HG02759 (cell line): ENCODE measurements around the gene ZKSCAN1.

ENCODE experiments used
- ATAC-seq: cut with Tn5 transposase; IDR thresholded peaks from one replicate; pipeline ENCODE4 v1.9.1; 2021; ENCODE audit warnings: mild to moderate bottlenecking, moderate library complexity; ENCODE audit not compliant: unreplicated experiment

Gene ZKSCAN1

DNA sequence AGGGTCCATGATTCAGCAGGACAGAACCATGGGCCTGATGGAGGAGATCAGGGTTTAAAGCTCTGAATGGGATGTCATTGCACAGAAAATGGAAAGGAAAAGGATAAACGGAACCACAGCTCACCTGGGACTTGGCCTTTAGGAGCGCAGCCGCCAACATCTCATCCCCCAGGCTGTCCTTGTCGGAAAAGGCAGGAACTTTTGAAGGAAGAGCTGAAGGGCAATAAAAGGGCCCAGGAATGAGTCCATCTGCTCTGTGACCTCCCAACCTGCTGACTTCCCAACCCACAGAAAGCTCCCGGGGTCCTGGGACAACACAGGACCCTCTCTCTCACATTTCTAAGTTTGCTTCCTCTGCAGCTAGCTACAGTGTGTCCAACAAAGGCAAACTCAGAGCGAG lies 60.0 kb downstream of the ZKSCAN1 start:
- no peak for ATAC-seq

GRCh38 chr7:100077205-100077604 lies 61.8 kb downstream of the ZKSCAN1 start:
- no peak for ATAC-seq

DNA sequence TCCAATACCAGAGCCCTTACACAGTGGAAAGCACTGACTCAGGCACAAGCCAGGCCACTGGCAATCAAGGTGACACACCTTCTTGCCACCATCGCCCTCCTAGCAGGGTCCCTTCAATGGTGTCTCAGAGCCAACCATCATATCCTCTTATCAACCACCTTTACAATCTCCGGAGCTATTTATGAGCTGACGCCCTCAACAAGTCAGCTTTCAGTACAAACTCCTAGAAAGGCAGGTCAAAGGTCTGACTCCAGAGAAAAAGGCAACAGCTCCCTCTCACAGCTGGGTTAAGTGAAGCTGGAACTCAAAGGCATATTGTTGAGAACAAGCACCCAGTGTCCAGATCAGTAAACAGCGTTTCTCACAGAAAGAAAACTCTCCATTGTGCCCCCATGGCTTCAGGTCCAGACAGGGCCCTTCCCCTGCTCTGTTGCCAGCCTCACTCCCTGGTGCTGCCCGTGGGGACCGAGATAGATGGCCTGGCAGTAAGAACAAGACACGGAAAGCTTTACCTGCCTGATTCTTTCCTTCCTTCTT lies 63.7 kb downstream of the ZKSCAN1 start:
- ATAC-seq: no peak

DNA sequence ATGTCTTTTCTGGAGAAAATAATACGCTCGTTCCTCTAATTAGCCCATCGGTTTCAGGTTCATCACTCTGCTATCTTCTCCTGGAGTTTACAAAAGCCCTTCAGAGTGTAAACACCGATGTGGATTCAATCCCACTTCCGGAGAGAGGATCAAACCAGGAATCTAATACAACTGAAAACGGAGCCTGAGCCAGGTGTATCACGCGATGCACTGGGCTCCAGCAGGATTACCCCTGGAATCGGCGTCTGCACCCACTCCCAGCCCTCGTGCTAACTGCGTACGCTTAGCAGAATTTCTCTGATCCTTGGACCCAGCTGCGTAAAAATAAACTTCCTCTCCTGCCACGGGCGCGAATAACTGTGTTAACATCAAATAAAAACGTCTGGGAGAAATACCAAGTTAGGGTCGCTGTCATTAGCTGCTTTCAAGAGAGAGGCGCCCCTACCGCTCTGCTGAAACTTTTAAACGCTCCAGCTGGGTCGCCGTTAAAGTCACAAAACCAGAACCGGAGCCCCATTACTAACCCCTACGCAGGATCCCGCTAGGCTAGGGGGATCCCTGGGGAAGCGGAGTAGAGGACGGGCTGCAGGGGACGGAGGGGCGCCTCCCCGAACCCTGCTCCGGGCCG lies 65.6 kb downstream of the ZKSCAN1 start:
- no peak for ATAC-seq

DNA sequence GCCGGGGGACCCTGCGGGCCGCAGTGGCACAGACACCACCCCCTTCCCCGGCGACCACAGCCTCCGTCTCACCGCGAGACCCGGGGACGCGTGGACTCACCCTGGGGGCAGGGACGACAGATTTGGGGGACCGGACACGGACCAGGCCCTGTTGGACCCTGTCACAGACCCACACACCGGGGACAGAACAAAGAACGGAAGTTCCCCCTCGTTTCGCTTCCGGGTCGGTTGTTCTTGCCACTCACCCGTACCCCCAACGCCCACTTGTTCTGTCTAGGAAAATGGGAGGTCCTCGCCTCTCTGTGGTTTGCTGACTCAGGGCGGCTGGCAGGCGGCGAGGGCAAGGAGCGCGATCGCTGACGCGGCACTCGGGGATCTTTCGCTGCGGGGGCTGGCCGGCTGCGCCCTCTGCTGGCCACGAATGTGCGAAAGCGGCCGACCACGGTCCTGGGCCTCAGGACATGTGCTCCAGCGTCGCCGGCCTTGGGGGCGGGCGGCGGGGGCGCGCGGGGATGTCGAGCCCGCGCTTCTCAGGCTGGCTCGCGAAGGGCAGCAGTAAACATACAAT lies 66.2 kb downstream of the ZKSCAN1 start, which contains the start of gene ZNF3:
Gene ZNF3, minus strand, starts transcription at position 189 of the 568 bp plus-strand sequence. CDS start 4,366 bp downstream, outside the sequence.
- ATAC-seq: peak; percentile 86

- ATAC-seq: no peak
Measured at GRCh38 chr7:100082978-100083377, 67.6 kb downstream of the ZKSCAN1 start.

DNA sequence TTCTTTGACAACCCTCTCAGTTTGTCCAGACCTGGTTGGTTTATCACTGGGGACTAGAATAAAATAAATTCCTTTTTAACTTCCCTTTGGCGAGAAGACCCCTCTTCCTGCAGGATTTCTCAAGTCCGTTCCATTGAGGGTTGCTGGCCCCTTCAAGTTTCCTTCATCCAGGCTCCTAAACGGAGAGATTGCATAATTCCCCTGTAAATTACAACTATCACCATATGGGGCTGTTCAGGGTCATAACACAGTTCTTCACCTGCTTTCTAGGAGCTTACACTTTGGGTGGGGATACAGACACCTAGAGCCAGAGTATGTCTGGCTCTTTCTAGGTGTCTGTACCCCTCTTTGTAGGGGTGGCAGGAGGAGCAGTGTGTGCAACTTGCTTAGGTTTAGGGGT lies 70.1 kb downstream of the ZKSCAN1 start:
- ATAC-seq: no peak

GRCh38 chr7:100087055-100087750 lies 71.8 kb downstream of the ZKSCAN1 start:
- ATAC-seq: no peak

DNA sequence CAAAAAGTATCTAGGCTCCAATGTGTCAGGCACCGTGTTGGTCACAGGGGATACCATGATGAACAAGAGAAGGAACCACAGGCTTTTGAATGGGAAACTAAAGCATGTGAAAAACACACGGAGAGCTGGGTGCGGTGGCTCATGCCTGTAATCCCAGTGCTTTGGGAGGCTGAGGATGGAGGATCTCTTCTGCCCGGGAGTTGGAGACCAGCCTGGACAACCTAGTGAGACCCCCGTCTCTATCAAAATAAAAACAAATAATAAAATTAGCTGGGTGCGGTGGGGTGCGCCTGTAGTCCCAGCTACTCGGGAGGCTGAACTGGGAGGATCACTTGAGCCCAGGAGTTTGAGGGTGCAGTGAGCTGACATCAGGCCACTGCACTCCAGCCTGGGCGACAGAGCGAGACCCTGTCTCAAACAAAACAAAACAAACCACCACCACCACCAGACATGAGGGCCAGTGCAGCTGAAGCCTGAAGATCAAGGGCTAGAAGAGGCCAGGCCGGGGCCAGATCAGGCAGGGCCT lies 72.8 kb downstream of the ZKSCAN1 start:
- ATAC-seq: peak; percentile 29

DNA sequence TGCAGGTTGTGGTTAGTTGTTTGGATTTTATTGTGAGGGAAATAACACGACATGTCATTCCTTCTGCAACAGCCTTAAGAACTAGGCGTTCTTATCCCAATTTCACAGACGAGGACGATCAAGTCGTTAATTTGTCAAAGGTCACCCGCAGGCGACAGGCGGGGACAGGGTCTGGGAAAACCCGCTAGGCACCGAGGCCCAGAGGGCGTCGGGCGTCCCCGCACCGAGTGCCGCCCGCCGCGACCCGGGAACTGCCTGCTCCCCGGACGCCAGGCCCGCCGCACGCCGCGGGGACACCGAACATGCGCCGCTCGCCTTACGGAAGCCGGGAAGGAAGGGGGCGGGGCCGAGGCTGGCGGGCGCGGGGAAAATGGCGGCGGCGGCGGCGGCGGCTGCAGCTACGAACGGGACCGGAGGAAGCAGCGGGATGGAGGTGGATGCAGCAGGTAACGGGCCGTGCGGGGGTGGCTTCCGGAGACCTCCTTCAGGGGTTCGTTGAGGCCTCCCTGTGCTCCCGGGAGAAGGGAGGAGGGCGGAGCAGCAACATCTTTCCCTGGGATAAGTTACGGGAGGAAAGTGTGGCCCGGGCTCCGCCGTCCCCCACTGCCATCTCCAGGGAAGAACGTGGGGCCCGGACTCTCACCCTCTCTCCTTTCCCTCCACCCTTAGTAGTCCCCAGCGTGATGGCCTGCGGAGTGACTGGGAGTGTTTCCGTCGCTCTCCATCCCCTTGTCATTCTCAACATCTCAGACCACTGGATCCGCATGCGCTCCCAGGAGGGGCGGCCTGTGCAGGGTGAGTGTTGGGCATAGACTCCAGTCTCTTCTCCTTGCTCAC lies 73.4 kb downstream of the ZKSCAN1 start, which contains the start of gene COPS6:
Gene COPS6, plus strand, starts transcription at position 349 of the 837 bp plus-strand sequence. Its CDS starts 22 bp downstream, at position 371.
- peak; percentile 74 for ATAC-seq

- no peak for ATAC-seq
Measured at GRCh38 chr7:100089458-100090196, 74.2 kb downstream of the ZKSCAN1 start.

DNA sequence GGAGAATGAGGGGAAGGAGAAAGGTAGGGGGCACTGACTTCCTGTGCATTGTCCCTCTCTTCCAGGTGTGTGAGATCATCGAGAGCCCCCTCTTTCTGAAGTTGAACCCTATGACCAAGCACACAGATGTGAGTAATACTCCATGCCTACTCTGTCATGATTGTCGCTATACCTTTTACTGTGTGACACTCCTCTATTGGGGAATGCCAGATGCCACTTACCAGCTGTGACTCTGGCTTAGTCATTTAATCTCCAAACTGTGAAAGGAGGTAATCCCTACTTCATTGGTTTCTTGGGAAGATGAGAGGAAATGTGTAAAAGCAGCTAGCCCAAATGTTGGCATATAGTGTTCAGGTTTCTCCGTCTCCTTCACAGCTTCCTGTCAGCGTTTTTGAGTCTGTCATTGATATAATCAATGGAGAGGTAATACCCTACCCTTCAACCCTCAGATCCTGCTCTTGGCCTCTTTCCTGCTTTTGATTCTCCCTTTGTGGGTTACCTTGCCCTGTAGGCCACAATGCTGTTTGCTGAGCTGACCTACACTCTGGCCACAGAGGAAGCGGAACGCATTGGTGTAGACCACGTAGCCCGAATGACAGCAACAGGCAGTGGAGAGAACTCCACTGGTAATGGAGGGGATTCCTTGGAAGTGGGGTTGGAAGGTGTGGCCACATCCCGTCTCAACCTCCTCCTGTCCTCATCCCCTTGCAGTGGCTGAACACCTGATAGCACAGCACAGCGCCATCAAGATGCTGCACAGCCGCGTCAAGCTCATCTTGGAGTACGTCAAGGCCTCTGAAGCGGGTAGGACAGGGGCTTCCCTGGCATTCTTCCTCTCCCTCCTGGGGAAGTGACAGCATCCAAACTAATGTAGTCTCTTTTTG lies 75.4 kb downstream of the ZKSCAN1 start:
- no peak for ATAC-seq
